22Rv1 (cell line): ENCODE results near the gene EBPL.

Experiments used
- ZFX ChIP-seq: fragments of 450-650 bp; IDR thresholded peaks from 2 replicates; pipeline ENCODE4 v1.6.1; 2017; ENCODE audit warnings: antibody characterized with exemption, borderline replicate concordance
- TF ChIP-seq, protein P1 (sequence below): fragments of 450-650 bp; IDR thresholded peaks from 2 replicates; pipeline ENCODE4 v1.5.1; 2017; ENCODE audit warnings: mild to moderate bottlenecking

- TF ChIP-seq, protein P1, sequence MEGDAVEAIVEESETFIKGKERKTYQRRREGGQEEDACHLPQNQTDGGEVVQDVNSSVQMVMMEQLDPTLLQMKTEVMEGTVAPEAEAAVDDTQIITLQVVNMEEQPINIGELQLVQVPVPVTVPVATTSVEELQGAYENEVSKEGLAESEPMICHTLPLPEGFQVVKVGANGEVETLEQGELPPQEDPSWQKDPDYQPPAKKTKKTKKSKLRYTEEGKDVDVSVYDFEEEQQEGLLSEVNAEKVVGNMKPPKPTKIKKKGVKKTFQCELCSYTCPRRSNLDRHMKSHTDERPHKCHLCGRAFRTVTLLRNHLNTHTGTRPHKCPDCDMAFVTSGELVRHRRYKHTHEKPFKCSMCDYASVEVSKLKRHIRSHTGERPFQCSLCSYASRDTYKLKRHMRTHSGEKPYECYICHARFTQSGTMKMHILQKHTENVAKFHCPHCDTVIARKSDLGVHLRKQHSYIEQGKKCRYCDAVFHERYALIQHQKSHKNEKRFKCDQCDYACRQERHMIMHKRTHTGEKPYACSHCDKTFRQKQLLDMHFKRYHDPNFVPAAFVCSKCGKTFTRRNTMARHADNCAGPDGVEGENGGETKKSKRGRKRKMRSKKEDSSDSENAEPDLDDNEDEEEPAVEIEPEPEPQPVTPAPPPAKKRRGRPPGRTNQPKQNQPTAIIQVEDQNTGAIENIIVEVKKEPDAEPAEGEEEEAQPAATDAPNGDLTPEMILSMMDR = no peak
- TF ChIP-seq ZFX = no peak
These were observed 49.4 kb downstream of the EBPL start for GRCh38 chr13:49641801-49642291.
